Measurements from ENCODE around the gene PCDH7.

Gene PCDH7

DNA sequence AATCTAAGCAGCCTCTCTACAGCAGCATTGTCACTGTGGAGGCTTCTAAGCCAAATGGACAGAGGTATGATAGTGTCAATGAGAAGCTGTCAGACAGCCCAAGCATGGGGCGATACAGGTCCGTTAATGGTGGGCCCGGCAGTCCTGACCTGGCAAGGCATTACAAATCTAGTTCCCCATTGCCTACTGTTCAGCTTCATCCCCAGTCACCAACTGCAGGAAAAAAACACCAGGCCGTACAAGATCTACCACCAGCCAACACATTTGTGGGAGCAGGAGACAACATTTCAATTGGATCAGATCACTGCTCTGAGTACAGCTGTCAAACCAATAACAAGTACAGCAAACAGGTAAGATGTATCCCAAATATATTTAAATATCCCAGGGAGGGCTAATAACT is 4.1 kb downstream of the PCDH7 start:
- intact Hi-C loops (cut with DNase I) = no loop called here
- no peak for DNase-seq

- no peak for DNase-seq
- intact Hi-C loops (cut with DNase I) = no loop called here
Measured at GRCh38 chr4:30725562-30725961, 5.4 kb downstream of the PCDH7 start.

DNA sequence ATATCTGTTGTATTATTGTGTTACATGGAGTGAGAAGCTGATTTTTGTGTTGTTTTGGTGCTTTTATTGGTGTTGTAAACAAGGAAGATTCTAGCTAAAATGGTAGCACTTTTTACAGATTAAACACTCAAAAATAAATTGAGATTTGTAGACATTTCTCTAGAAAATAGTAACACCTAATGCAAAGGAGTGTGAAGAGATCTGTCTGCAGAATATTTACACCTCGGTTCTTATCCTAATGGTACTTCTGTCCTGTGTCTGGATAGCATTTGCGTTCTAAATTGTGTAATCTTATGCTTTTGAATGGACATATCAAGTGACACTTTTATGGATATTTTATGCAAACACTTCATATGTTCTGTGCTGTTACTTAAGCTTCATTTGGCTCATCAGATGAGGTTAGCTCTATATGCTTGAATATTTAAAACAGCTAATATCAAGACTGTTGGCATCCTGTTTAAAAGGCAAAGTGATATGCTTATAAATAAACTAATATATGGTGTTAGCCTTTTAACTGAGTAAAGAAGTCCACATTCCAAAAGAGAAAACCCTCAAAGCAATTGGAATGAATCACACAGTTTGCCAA is 6.0 kb downstream of the PCDH7 start:
- intact Hi-C loops (cut with DNase I) = no loop called here
- no peak for DNase-seq

- DNase-seq = no peak
- intact Hi-C loops (cut with DNase I) = no loop called here
Measured at GRCh38 chr4:30727409-30727808, 7.2 kb downstream of the PCDH7 start.

GRCh38 chr4:30728311-30728710 is 8.1 kb downstream of the PCDH7 start:
- no peak for DNase-seq
- intact Hi-C loops (cut with DNase I) = no loop called here

DNA sequence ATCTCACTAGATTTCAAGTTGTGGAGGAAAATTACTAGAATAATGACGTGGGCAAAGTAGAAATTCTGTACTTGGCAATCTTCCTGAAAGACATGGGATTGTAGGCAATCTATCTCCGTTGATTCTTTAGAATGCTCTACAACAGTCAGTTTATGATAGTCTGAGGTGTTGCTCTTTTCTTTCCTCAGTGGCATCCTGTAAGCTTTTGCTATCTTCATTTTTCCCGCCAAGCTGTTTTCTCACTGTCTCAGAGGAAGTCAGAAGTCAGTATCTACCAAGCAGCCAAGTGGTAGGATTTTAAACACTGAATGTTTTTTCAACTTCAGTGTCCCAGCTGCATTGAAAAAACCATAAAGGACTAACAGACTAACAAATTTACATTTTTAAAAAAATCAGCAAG is 23.7 kb downstream of the PCDH7 start:
- intact Hi-C loops (cut with DNase I) = loop anchor here (10.0 kb wide), 1 partner anchor 621 kb away; no protein-coding TSS in a partner anchor

DNA sequence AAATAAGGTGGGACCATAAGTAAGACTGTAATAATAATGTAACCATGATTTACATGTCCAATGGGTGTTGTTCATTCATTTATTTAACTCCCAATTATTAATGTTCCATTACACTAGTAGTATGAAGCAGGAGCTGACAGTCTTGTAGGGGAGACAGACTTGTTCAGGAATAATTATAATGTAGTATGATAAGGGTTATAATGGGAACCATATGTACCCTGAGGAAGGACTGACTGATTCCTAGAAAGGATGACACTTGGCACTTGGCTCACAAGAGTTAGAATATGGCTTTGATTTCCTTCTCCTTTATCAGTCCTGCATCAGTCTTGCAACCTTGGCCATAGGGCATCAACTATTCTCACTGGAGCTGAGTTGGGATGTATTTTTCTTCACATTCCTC is 24.2 kb downstream of the PCDH7 start:
- no peak for DNase-seq
- intact Hi-C loops (cut with DNase I) = loop anchor here (10.0 kb wide), 1 partner anchor 620 kb away; no protein-coding TSS in a partner anchor

More for the DNA sequence above, 23.7 kb downstream of the PCDH7 start:
- DNase-seq = no peak

- intact Hi-C loops (cut with DNase I) = loop anchor here (10.0 kb wide), 1 partner anchor 620 kb away; no protein-coding TSS in a partner anchor
- no peak for DNase-seq
Measured at GRCh38 chr4:30744957-30745640, 24.9 kb downstream of the PCDH7 start.

DNA sequence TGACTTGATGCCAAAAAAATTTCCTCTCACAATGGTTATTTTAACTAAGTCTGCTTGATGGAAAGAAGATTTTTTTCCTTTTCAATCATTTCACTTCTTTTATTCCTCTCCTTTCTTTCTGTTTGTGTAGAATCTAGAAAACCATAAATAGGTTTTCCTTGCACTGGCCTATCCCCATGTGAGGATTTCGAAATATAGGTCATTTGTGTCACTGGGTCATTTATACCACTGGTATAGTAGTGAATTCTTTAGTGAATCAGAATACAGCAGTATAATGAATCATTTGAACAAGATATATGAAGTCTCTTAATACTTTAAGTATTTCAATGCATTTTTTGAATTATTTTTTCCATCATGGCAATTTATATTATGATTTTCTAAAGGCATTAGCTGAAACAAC is 26.6 kb downstream of the PCDH7 start:
- intact Hi-C loops (cut with DNase I) = loop anchor here (10.0 kb wide), 1 partner anchor 618 kb away; no protein-coding TSS in a partner anchor
- DNase-seq = no peak

- intact Hi-C loops (cut with DNase I) = no loop called here
- no peak for DNase-seq
Measured at GRCh38 chr4:30753316-30753715, 33.1 kb downstream of the PCDH7 start.

DNA sequence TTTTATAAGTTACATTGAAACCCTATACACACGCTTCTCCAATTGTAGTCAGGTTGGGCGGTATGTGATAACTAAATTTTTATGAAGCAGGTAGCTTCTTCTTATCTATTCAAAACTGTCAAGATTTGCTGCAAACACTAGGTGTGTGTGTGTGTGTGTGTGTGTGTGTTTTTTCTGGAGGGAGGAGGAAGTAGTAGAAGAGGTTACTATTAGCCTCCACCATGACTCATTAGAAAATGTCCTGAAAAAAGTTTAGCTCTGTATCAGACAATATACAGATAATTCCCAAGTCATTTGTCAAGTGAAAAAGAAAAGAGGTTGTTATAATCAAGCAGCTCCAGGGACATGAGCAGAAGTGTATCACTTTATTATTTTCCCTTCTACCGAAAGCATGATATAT is 33.9 kb downstream of the PCDH7 start:
- intact Hi-C loops (cut with DNase I) = no loop called here
- DNase-seq = no peak

DNA sequence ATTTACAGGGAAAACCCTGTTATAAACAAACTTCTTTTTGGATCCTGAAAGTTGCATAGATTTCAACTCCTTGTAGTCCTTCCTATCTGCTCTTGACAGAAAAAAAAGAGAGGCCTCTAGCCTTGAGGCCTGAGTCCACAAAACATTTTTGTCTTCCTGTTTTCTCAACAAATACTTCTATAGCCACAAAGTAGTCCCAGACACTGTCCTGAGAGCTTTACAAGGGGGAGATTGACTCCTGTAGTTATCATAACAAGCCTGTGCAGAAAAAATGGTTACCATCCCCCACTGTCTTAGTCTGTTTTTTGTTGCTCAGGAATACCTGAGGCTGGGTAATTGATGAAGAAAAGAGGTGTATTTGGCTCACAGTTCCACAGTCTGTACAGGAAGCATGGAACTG is 35.2 kb downstream of the PCDH7 start:
- no peak for DNase-seq
- intact Hi-C loops (cut with DNase I) = no loop called here

DNA sequence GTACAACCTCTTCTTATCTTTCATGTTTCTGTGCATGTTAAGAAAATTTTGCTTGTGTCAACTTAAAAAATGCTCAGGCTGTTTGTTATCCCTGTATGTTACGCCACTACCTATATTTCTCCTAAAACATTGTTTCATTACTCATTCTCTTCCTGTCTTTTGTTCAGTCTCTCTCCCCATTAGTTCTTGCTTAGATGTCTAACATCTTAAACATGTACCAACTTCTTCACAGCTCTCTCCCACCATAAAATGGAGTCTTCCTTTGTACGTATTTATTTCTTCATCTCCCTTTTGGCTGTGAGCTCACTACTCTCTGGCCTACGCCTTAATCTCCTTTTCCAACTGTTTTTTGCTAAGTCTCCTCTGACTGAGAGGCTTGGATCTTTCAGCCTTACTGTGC is 36.4 kb downstream of the PCDH7 start:
- no peak for DNase-seq
- intact Hi-C loops (cut with DNase I) = no loop called here

DNA sequence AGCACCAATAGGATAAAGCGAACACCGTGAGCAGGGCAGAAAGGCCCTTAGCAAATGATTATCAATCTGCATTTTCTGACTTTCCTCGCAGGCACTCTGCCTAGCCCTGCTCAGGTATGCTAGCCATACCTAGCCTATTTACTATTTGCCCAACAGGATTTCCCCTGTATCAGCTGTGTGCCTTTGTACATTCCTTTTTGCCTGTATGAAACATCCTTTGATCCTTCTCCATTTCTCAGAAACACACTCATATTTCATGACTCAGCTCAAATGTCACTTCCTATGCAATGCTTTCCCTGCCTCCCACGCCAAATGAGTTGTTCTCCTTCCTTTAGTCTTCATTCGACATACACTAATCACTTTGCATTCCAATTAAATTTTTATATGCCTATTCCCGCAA is 37.2 kb downstream of the PCDH7 start:
- no peak for DNase-seq
- intact Hi-C loops (cut with DNase I) = no loop called here

DNA sequence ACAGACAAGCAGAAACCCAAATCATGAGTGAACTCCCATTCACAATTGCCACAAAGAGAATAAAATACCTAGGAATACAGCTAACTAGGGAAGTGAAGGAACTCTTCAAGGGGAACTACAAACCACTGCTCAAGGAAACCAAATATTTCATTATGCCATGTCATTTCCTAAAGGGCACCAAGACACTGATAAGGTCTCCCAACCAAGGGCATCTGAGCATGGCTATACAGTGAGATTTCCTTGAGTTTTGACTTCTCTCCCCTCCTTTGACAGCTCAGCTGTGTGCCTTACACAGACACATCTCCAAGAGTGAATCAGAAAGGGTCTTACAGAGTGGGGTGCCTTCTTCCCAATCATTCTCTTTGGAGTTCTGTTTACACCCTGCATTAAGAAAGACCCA is 40.4 kb downstream of the PCDH7 start:
- intact Hi-C loops (cut with DNase I) = no loop called here
- DNase-seq = no peak

DNA sequence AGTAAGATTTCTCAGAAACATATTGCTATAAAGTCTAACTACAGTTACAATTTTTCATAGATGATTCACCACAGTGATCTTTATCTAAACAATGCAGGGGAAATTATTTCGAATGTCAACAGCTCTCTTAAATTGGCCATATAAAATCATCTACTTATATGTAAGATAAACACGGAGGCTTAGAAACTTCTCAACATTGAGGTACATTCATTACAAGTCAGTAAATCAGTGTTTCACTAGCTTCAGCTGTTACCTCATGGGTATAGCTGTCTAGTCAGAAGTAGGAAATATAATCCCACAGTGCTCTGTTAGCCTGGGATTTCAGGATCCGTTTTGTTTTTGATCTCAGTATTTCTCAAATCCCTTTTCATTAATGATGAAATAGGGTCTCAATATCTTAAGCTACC is 43.2 kb downstream of the PCDH7 start:
- no peak for DNase-seq
- intact Hi-C loops (cut with DNase I) = no loop called here

GRCh38 chr4:30765022-30765421 is 44.9 kb downstream of the PCDH7 start:
- DNase-seq = no peak
- intact Hi-C loops (cut with DNase I) = no loop called here

- no peak for DNase-seq
- intact Hi-C loops (cut with DNase I) = no loop called here
Measured at GRCh38 chr4:30767147-30767845, 47.1 kb downstream of the PCDH7 start.

- intact Hi-C loops (cut with DNase I) = no loop called here
- no peak for DNase-seq
Measured at GRCh38 chr4:30768277-30768676, 48.1 kb downstream of the PCDH7 start.

DNA sequence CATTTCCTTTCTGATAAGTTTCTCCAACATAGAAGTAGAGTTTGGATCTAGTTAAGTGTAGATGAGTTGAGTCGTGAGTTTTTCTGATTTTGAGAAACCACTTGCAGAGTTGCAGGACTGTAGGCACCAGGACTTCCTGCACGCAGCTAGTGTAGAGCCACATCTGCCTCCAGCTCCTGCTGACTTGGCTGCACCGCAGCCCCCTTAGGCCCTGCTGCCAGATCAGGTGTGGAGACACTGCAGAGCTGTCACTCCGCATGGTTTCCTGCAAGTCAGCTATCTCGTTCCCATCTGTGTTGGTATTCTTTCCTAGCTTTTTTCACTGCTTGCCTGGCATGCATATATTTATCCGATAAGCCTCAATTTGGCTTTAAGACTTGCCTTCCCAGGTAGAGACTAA is 48.9 kb downstream of the PCDH7 start:
- DNase-seq = no peak
- intact Hi-C loops (cut with DNase I) = no loop called here

DNA sequence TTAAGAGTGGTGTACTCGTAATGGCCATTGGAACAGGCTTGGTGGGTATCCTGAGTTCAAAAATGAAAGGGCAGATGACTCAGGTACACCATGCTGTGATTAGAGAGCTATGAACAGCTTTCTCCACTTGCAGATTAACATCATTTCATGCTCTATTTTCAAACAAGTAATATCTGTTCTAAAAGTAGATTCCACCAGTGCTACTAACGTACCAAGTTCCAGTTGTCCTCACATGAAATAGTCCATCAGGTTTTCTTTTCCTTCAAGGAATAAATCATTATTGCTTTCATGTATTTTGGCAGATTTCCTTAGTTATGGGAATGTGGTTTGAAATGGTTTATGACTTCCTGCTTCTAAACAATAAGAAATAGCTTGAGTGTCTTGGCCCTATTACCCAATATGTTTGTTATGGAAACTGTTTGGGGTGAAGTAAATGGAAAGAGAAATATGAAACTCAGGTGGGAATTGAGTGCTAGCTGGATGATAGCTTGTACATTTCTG is 49.9 kb downstream of the PCDH7 start:
- intact Hi-C loops (cut with DNase I) = no loop called here
- no peak for DNase-seq

DNA sequence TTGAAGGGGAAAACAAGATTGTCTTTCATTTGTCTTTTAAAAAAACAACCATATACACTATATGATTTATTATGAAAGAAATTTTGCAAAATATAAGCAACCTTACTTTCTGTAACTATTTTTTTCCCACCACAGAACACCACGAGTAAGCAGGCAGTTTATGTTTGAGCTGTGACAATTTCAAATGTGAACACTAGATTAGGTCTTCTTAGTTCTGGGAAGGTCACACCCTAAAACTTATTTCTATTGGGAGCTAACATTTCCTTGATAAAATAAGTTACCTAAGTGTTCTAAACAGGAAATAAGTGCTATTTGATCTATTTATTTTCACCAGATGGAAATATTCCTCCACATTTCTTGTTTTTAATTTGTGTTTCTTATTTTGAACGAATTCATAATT is 50.6 kb downstream of the PCDH7 start:
- DNase-seq = no peak
- intact Hi-C loops (cut with DNase I) = no loop called here

Measured in posterior cingulate gyrus (tissue), 11 donors.